ENCODE results near the gene LRG1.

The LRG1 gene

DNA sequence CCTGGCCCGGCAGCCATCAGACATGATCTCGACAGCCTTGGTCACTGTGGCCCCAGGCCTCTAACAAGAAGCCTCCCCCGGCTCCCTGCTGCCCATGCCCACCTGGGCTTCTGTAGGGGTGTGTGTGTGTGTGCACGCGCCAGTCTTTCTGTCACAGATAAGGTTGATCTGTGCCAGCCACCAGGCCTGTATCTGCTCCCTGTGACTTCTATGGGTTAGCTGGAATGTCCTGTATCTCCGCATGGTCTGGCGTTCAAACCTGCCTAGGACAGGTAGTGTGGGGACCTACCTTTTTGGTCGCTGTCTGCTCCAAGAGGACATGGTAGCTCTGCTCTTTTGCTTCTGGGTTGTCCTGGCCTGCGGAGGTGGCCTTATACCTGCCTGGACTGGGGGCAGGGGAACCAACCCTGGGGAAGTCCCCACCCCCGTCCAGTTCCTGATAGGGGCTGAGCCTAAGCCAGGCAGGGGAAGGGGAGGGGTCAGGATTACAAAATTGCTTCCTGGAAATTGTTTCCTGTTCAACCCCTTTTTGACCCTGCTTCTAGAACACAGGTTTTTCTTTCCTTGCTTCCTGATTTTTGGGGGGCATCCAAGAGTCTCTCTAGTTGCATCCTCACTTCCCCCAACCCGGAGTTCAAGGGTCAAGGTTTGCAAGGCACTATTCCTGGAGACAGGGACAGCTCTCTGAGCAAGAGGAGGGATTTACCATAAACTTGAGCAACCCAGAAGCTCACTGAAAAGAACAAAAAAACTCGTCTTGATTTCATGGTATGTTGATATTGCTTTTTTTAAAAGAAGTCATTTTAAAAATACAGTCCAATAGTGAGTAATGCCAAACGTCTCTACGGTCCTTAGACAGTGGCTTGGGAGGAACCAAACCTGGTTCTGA lies at the start of gene LRG1:
Gene LRG1, minus strand, starts transcription at position 344 of the 889 bp plus-strand sequence. Its CDS starts 23 bp downstream, at position 321.
- ChIA-PET CTCF (interaction anchor here (0.8 to 1.3 kb wide), 3 partner anchors 17 to 96 kb away, joined by 3 read pairs; no protein-coding TSS in a partner anchor), POLR2A (ENCODE audit: low non-redundant PET) (no interaction called here)
- H3K27ac ChIP-seq: no peak within 1 kb of the TSS
- TF ChIP-seq, protein P1, sequence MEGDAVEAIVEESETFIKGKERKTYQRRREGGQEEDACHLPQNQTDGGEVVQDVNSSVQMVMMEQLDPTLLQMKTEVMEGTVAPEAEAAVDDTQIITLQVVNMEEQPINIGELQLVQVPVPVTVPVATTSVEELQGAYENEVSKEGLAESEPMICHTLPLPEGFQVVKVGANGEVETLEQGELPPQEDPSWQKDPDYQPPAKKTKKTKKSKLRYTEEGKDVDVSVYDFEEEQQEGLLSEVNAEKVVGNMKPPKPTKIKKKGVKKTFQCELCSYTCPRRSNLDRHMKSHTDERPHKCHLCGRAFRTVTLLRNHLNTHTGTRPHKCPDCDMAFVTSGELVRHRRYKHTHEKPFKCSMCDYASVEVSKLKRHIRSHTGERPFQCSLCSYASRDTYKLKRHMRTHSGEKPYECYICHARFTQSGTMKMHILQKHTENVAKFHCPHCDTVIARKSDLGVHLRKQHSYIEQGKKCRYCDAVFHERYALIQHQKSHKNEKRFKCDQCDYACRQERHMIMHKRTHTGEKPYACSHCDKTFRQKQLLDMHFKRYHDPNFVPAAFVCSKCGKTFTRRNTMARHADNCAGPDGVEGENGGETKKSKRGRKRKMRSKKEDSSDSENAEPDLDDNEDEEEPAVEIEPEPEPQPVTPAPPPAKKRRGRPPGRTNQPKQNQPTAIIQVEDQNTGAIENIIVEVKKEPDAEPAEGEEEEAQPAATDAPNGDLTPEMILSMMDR (conservative IDR thresholded peaks at IDR 0.05; ENCODE audit: low read depth): no peak
- DNase-seq (ENCODE audit: low spot score): no peak

DNA sequence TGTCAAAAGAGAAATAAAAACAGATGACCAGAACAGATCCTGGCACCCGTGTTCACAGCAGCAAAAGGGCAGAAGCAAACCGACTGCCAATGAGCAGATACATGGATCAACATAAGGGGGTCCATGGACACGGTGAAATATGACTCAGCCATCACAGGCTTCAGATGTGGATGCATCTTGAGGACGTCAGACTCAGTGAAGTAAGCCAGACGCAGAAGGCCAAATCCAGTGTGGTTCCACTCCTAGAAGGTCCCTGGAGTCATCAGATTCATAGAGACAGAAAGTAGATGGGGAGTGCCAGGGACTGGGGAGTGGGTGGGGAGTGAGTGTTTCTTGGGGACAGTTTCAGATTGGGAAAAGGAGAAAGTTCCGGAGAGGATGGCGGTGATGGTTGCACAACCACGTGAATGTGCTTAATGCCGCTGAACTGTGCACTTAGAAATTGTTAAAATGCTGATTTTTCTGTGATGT lies 48.5 kb upstream of the LRG1 start:
- H3K27ac ChIP-seq: no peak overlapping the region
- ChIA-PET POLR2A (ENCODE audit: low non-redundant PET) (no interaction called here), CTCF (interaction anchor here (0.6 kb wide), 1 partner anchor 12 kb away, joined by 3 read pairs; no protein-coding TSS in a partner anchor)
- no peak for DNase-seq (ENCODE audit: low spot score)
- TF ChIP-seq, protein P1 (conservative IDR thresholded peaks at IDR 0.05; ENCODE audit: low read depth): no peak

GRCh38 chr19:4587527-4587926 lies 47.7 kb upstream of the LRG1 start:
- H3K27ac ChIP-seq: no peak overlapping the region
- TF ChIP-seq, protein P1 (conservative IDR thresholded peaks at IDR 0.05; ENCODE audit: low read depth): no peak
- ChIA-PET CTCF (interaction anchor here (0.6 to 0.7 kb wide), 3 partner anchors 11 to 114 kb away, joined by 3 to 5 read pairs (median 3); no protein-coding TSS in a partner anchor), POLR2A (ENCODE audit: low non-redundant PET) (no interaction called here)
- no peak for DNase-seq (ENCODE audit: low spot score)

GRCh38 chr19:4586691-4587090 lies 46.9 kb upstream of the LRG1 start:
- H3K27ac ChIP-seq: no peak overlapping the region
- TF ChIP-seq, protein P1 (conservative IDR thresholded peaks at IDR 0.05; ENCODE audit: low read depth): no peak
- ChIA-PET CTCF (interaction anchor here (0.6 to 0.8 kb wide), 2 partner anchors 28 to 115 kb away, joined by 5 read pairs; no protein-coding TSS in a partner anchor), POLR2A (ENCODE audit: low non-redundant PET) (no interaction called here)
- DNase-seq (ENCODE audit: low spot score): no peak

GRCh38 chr19:4586245-4586644 lies 46.4 kb upstream of the LRG1 start:
- DNase-seq (ENCODE audit: low spot score): no peak
- ChIA-PET CTCF (interaction anchor here (0.8 kb wide), 1 partner anchor 27 kb away, joined by 5 read pairs; no protein-coding TSS in a partner anchor), POLR2A (ENCODE audit: low non-redundant PET) (no interaction called here)
- TF ChIP-seq, protein P1 (conservative IDR thresholded peaks at IDR 0.05; ENCODE audit: low read depth): no peak
- H3K27ac ChIP-seq: no peak overlapping the region

DNA sequence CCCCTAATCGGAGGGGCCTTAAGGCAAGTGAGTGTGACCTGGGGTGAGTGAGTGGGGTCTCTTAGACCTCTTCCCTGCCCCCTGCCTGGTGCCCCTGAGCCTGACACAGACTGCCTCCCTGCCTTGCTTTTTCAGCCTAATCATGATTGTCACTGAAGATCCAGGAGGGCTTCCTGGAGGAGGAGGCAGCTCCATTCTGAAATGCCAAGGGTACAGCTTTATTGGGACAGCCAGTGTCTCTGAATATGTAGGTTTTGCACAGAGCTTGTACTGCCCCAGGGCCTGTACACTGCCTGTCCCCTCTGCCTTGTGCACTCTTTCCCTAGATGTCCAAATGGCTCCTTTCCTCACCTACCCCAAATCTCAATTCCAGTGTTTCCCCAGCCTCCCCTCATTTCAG lies 45.7 kb upstream of the LRG1 start:
- POLR2A ChIA-PET (ENCODE audit: low non-redundant PET): no interaction called here
- TF ChIP-seq, protein P1 (conservative IDR thresholded peaks at IDR 0.05; ENCODE audit: low read depth): no peak

More for the DNA sequence above, 45.7 kb upstream of the LRG1 start:
- no peak for DNase-seq (ENCODE audit: low spot score)
- H3K27ac ChIP-seq: no peak overlapping the region
- CTCF ChIA-PET: interaction anchor here (0.6 kb wide), 1 partner anchor 157 kb away, joined by 3 read pairs; no protein-coding TSS in a partner anchor

Measured in RWPE1 (cell line).